GM12801 (cell line): ENCODE data around the gene HM13.

ENCODE experiments used
- TF ChIP-seq, protein P1 (sequence below): IDR thresholded peaks from one replicate; pipeline ENCODE4 v1.5.1; 2011; ENCODE audit warnings: control low read depth; ENCODE audit not compliant: insufficient read length; ENCODE audit errors: extremely low read depth

Gene HM13

DNA sequence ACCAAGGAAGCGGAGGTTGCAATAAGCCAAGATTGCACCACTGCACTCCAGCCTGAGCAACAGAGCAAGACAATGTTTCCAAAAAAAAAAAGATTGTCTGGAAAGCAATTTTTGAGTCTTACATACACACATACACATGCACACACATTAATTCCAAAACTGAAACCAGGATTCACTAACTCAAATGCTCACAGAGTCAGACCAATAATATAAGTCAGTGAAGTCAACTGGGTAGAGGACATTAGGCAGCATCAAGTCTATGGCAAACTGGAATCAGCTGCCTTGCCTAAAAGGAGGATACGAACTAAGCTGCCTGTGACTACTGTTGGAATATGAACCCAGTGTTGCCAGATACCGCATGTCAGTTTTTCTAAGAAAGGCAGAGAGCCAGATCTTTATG lies 23.5 kb upstream of the HM13 start:
- TF ChIP-seq, protein P1, sequence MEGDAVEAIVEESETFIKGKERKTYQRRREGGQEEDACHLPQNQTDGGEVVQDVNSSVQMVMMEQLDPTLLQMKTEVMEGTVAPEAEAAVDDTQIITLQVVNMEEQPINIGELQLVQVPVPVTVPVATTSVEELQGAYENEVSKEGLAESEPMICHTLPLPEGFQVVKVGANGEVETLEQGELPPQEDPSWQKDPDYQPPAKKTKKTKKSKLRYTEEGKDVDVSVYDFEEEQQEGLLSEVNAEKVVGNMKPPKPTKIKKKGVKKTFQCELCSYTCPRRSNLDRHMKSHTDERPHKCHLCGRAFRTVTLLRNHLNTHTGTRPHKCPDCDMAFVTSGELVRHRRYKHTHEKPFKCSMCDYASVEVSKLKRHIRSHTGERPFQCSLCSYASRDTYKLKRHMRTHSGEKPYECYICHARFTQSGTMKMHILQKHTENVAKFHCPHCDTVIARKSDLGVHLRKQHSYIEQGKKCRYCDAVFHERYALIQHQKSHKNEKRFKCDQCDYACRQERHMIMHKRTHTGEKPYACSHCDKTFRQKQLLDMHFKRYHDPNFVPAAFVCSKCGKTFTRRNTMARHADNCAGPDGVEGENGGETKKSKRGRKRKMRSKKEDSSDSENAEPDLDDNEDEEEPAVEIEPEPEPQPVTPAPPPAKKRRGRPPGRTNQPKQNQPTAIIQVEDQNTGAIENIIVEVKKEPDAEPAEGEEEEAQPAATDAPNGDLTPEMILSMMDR: no peak

DNA sequence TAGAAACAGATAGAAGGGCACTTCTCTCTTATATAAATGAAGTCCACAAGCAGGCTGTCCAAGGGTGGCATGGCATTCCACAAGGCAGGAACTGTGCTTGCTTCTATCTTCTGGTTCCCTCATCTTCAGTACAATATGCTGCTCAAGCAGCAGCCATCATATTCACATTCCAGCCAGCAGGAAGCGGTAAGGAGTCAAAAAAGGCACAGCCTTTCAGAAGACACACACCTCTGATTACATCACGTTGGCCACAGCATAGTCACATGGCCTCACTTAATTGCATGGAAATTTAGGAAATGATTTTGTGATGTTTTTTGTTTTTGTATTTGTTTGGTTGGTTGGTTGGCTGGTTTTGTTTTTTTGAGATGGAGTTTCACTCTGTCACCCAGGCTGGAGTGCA lies 20.1 kb upstream of the HM13 start:
- TF ChIP-seq, protein P1: no peak

DNA sequence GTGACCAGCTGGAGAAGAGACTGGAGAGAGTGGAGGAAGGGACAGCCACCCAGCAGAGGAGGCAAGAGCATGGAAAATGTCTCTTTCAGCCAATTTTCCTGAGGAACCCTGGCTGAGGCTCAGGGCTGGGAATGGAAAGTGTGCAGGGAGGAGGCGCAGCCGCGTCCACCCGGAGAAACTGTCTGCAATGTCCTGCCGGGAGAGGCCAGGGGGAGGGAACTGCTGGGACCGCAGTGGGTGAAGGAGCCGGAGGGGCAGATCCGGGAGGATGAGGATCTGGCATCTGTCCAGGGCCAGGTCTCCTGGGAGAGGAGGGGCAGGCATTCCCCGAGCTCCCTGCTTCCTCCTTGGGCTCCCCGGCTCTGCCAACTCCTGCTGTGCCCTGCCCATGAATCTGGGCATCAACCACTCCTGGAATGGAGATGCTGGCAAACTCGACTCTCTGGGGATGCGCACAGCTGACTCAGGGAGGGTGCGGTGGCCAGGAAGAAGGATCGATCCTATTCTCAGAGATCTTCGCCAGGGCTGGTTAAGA lies 17.4 kb upstream of the HM13 start:
- TF ChIP-seq, protein P1: no peak

DNA sequence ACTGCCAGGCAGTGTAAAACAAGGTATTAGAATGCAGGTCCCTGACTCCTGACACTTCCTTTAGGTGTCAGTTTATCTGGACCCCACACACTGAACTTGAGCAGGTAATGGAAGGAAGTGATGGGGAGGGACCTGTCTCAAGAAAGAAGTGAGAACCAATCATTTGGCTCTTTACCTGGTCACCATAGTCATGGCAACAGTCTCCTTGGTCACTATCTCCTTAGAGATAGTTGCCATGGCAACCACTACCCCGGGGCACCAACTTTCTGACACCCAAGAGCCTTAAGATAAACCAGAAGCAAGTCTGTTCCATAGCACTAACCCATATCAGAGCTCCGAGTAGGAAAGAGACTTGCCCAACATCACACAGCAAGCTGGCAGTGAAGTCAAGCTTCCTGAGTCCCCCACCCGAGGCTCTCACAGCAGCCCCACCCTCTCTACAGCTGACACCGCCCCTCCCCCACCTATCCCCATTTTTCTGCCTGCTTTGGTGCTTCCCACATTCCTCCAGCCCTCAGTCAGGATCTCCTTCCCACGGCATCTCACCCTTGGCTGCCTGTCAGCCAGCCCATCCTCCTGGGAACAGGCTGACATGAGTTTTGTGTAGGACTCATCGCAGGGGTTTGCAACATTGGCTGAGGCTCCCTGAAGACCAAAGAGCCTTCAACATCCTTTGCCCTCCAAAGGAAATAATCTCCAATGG lies 16.3 kb upstream of the HM13 start:
- TF ChIP-seq, protein P1: no peak

DNA sequence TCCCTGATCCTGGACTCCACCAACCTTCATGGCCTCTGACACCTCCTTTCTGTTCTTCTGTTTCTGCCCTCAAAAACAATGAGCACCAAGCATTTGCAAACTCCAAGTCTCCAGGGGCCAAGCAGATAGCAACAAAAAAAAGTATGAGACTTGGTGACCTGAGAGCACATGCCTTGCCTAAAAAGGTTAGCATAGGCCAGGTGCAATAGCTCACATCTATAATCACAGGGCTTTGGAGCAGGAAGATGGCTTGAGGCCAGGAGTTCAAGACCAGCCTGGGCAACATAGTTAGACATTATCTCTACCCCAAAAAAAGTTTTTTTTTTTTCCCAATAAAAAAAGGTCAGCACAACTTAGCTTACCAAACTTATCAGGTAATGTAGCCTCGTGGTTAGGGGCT lies 13.7 kb upstream of the HM13 start:
- TF ChIP-seq, protein P1: no peak

DNA sequence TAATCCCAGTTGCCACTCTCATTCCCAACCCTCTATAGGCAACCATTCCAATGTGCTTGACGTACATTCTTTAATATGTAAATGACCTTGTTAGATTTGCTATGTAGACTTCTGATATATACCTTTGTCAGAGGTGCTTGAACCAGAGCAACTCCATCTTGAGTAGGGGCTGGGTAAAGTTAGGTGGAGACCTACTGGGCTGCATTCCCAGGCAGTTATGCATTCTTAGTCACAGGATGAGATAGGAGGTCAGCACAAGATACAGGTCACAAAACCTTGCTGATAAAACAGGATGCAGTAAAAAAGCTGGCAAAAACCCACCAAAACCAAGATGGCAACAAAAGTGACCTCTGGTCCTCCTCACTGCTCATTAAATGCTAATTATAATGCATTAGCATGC lies 8.3 kb upstream of the HM13 start:
- TF ChIP-seq, protein P1: no peak

DNA sequence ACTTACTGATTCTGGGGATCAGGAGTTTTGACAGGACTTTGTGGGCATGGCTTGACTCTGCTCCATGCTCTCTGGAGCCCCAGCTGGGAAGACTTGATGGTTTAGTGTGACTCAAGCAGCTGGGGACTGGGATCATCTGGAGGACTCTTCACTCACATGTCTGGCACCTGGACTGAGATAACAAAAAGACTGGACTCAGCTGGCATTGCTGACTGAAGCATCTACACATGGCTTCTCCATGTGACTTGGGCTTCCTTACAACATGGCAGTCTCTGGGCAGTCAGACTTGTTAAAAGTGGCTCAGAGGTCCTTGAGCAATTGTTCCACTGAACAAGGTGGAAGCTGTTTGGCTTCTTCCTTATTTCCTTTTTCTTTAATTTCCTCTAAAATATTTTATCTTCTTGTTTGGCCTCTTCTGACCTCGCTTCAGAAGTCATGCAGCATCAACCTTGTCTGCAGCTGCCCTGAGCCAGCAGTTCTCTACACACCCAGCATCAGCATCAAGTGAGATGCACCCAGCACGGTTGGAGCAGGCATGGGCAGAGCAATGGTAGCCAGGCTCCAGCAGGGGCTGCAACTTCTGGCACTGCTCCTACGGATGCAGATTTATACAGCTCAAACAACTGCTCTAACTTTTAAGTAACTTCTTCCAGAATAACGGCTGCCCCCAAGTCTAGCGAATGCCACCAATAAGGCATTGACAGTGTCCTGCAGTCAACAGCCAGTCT lies 5.6 kb upstream of the HM13 start:
- TF ChIP-seq, protein P1: no peak
